ENCODE results near the gene DDX50.
A peak's percentile ranks its signal among the peaks of the same experiment; 100 is the strongest.
"Not testable (repeated sequence)": the region's sequence is repeated elsewhere in the genome, so short reads cannot be mapped to it uniquely, and the experiment has no call there.

Gene DDX50

GRCh38 chr10:68938884-68939283, 37.8 kb downstream of the DDX50 start:
- no peaks in the 10 kb centered on the region for H3K4me1 ChIP-seq (ENCODE audit: insufficient read depth, poor library complexity, severe bottlenecking)
- TF ChIP-seq CTCF (IDR thresholded peaks at IDR 0.05; ENCODE audit: poor library complexity, severe bottlenecking) = no peak
- no peaks in the 10 kb centered on the region for H3K27me3 ChIP-seq (ENCODE audit: insufficient read depth, poor library complexity, severe bottlenecking)
- H3K27ac ChIP-seq (ENCODE audit: poor library complexity, severe bottlenecking) = no peak overlapping the region
- H3K9me3 ChIP-seq (ENCODE audit: severe bottlenecking) = no peaks in the 10 kb centered on the region
- DNase-seq (ENCODE audit: low spot score) (no peak), ATAC-seq (ENCODE audit: low read depth) (no peak)
- H3K4me3 ChIP-seq (ENCODE audit: severe bottlenecking) = no peak overlapping the region
- H3K36me3 ChIP-seq (ENCODE audit: low read depth) = peaks cover 90% of the 10 kb centered on the region

- not testable (repeated sequence) for ATAC-seq (ENCODE audit: low read depth); H3K27ac ChIP-seq (ENCODE audit: poor library complexity, severe bottlenecking); H3K4me3 ChIP-seq (ENCODE audit: severe bottlenecking); H3K9me3 ChIP-seq (ENCODE audit: severe bottlenecking); DNase-seq (ENCODE audit: low spot score); H3K27me3 ChIP-seq (ENCODE audit: insufficient read depth, poor library complexity, severe bottlenecking); H3K4me1 ChIP-seq (ENCODE audit: insufficient read depth, poor library complexity, severe bottlenecking)
- peaks cover 90% of the 10 kb centered on the region for H3K36me3 ChIP-seq (ENCODE audit: low read depth)
Measured at GRCh38 chr10:68940917-68941316, 39.8 kb downstream of the DDX50 start.

GRCh38 chr10:68950598-68950997, 49.5 kb downstream of the DDX50 start:
- Histone ChIP-seq H3K9me3 (ENCODE audit: severe bottlenecking) (no peaks in the 10 kb centered on the region), H3K4me3 (ENCODE audit: severe bottlenecking) (no peak overlapping the region), H3K4me1 (ENCODE audit: insufficient read depth, poor library complexity, severe bottlenecking) (no peaks in the 10 kb centered on the region), H3K27ac (ENCODE audit: poor library complexity, severe bottlenecking) (no peak overlapping the region), H3K36me3 (ENCODE audit: low read depth) (peaks cover 33% of the 10 kb centered on the region), H3K27me3 (ENCODE audit: insufficient read depth, poor library complexity, severe bottlenecking) (no peaks in the 10 kb centered on the region)
- no peak for TF ChIP-seq CTCF (IDR thresholded peaks at IDR 0.05; ENCODE audit: poor library complexity, severe bottlenecking)
- no peak for DNase-seq (ENCODE audit: low spot score)
- ATAC-seq (ENCODE audit: low read depth) = no peak

GRCh38 chr10:68954904-68955303, 53.8 kb downstream of the DDX50 start:
- peaks cover 29% of the 10 kb centered on the region for H3K36me3 ChIP-seq (ENCODE audit: low read depth)

GRCh38 chr10:68955355-68955831, 54.3 kb downstream of the DDX50 start:
- H3K27ac ChIP-seq (ENCODE audit: poor library complexity, severe bottlenecking) = peak overlapping the region; percentile 69
- H3K4me3 ChIP-seq (ENCODE audit: severe bottlenecking) = peak overlapping the region; percentile 89
- peaks cover 34% of the 10 kb centered on the region for H3K36me3 ChIP-seq (ENCODE audit: low read depth)
- ATAC-seq (ENCODE audit: low read depth) (0 out of 3 replicates have a peak, but pooled peaks have one; percentile 3), DNase-seq (ENCODE audit: low spot score) (no peak)
- no peaks in the 10 kb centered on the region for H3K9me3 ChIP-seq (ENCODE audit: severe bottlenecking)
- H3K4me1 ChIP-seq (ENCODE audit: insufficient read depth, poor library complexity, severe bottlenecking) = peaks cover 13% of the 10 kb centered on the region
- no peaks in the 10 kb centered on the region for H3K27me3 ChIP-seq (ENCODE audit: insufficient read depth, poor library complexity, severe bottlenecking)
- TF ChIP-seq CTCF (IDR thresholded peaks at IDR 0.05; ENCODE audit: poor library complexity, severe bottlenecking) = no peak

More at GRCh38 chr10:68954904-68955303, 53.8 kb downstream of the DDX50 start:
- H3K27me3 ChIP-seq (ENCODE audit: insufficient read depth, poor library complexity, severe bottlenecking) = no peaks in the 10 kb centered on the region
- H3K4me3 ChIP-seq (ENCODE audit: severe bottlenecking) = peak overlapping the region; percentile 89
- no peaks in the 10 kb centered on the region for H3K9me3 ChIP-seq (ENCODE audit: severe bottlenecking)
- no peak for DNase-seq (ENCODE audit: low spot score)
- no peak for ATAC-seq (ENCODE audit: low read depth)
- peaks cover 13% of the 10 kb centered on the region for H3K4me1 ChIP-seq (ENCODE audit: insufficient read depth, poor library complexity, severe bottlenecking)
- H3K27ac ChIP-seq (ENCODE audit: poor library complexity, severe bottlenecking) = peak overlapping the region; percentile 69
- no peak for TF ChIP-seq CTCF (IDR thresholded peaks at IDR 0.05; ENCODE audit: poor library complexity, severe bottlenecking)
